Neuronal stem cell (in vitro differentiated cells): Measurements from ENCODE around the gene VPS50.
A peak's percentile ranks its signal among the peaks of the same experiment; 100 is the strongest.

Source experiments
- DNase-seq: peaks from one replicate; pipeline ENCODE4 v3.0.0-alpha.2; 2013; ENCODE audit warnings: low spot score
- H2AFZ ChIP-seq: one replicate; pipeline ENCODE4 v1.6.1; 2013; ENCODE audit warnings: mild to moderate bottlenecking, low read length, inconsistent platforms
- H2AK5ac ChIP-seq: 2 replicates; pipeline ENCODE4 v1.6.1; 2013; ENCODE audit warnings: low read depth, mild to moderate bottlenecking, inconsistent platforms, low read length, moderate library complexity, mixed read lengths
- H2BK120ac ChIP-seq: 2 replicates; pipeline ENCODE4 v1.6.1; 2013; ENCODE audit warnings: low read depth, mild to moderate bottlenecking, inconsistent platforms, low read length, moderate library complexity, mixed read lengths
- H2BK12ac ChIP-seq: one replicate; pipeline ENCODE4 v1.6.1; 2013; ENCODE audit warnings: low read length, inconsistent platforms
- H2BK15ac ChIP-seq: 2 replicates; pipeline ENCODE4 v1.6.1; 2013; ENCODE audit warnings: mild to moderate bottlenecking, low read length, inconsistent platforms, mixed read lengths
- H2BK5ac ChIP-seq: one replicate; pipeline ENCODE4 v1.6.1; 2013; ENCODE audit warnings: inconsistent platforms, mild to moderate bottlenecking, low read length, moderate library complexity
- H3K14ac ChIP-seq: one replicate; pipeline ENCODE4 v1.6.1; 2013; ENCODE audit warnings: low read length, inconsistent platforms
- H3K18ac ChIP-seq: 2 replicates; pipeline ENCODE4 v1.6.1; 2013; ENCODE audit warnings: low read length, inconsistent platforms
- H3K23ac ChIP-seq: 2 replicates; pipeline ENCODE4 v1.6.1; 2013; ENCODE audit warnings: low read depth, mild to moderate bottlenecking, mixed read lengths, low read length, inconsistent platforms; ENCODE audit not compliant: poor library complexity
- H3K27ac ChIP-seq: replicated peaks from 3 replicates; pipeline ENCODE4 v1.5.1; 2013; ENCODE audit warnings: low read length, inconsistent platforms
- H3K27me3 ChIP-seq, 3 experiments: 2 replicates each; pipeline ENCODE4 v1.6.1; 2013; ENCODE audit warnings: low read length in 3 of 3, mild to moderate bottlenecking in 2 of 3, inconsistent platforms in 1 of 3, low read depth in 1 of 3, mixed read lengths in 1 of 3, moderate library complexity in 1 of 3; ENCODE audit not compliant: control insufficient read depth in 3 of 3, insufficient read depth in 3 of 3
- H3K36me3 ChIP-seq, 2 donors: replicated peaks in 1 of 2; 2 replicates each; pipeline ENCODE4 v1.6.1; 2013; ENCODE audit warnings: low read length in 2 of 2; ENCODE audit not compliant: control insufficient read depth in 2 of 2, insufficient read depth in 2 of 2
- H3K4ac ChIP-seq: 2 replicates; pipeline ENCODE4 v1.6.1; 2013; ENCODE audit warnings: inconsistent platforms, mild to moderate bottlenecking, low read length, moderate library complexity
- H3K4me1 ChIP-seq, 2 donors: 1 replicate in 1 of 2; 2 replicates in 1 of 2; pipeline ENCODE4 v1.6.1; 2013; ENCODE audit warnings: low read length in 2 of 2, low read depth in 1 of 2; ENCODE audit not compliant: control insufficient read depth in 2 of 2, insufficient read depth in 1 of 2
- H3K4me2 ChIP-seq: one replicate; pipeline ENCODE4 v1.6.1; 2013; ENCODE audit warnings: mild to moderate bottlenecking, low read length, inconsistent platforms; ENCODE audit not compliant: insufficient read depth, poor library complexity, severe bottlenecking
- H3K4me3 ChIP-seq, 2 donors: 2 replicates each; pipeline ENCODE4 v1.5.1; 2013; ENCODE audit warnings: low read length in 2 of 2, mild to moderate bottlenecking in 2 of 2, inconsistent platforms in 1 of 2, moderate library complexity in 1 of 2
- H3K79me1 ChIP-seq: one replicate; pipeline ENCODE4 v1.6.1; 2013; ENCODE audit warnings: low read depth, mild to moderate bottlenecking, inconsistent platforms, low read length, moderate library complexity
- H3K9ac ChIP-seq: one replicate; pipeline ENCODE4 v1.6.1; 2013; ENCODE audit warnings: mild to moderate bottlenecking, low read depth, low read length, inconsistent platforms; ENCODE audit not compliant: poor library complexity
- H3K9me3 ChIP-seq, 2 donors: replicated peaks in 1 of 2; 2 replicates each; pipeline versions ENCODE3 to v1.6.1; 2013; ENCODE audit warnings: low read length in 2 of 2, mild to moderate bottlenecking in 2 of 2, inconsistent platforms in 1 of 2, low read depth in 1 of 2, mixed read lengths in 1 of 2, moderate library complexity in 1 of 2; ENCODE audit not compliant: control insufficient read depth in 2 of 2, insufficient read depth in 1 of 2
- H4K8ac ChIP-seq: one replicate; pipeline ENCODE4 v1.6.1; 2013; ENCODE audit warnings: low read depth, mild to moderate bottlenecking, inconsistent platforms, low read length, moderate library complexity
- H4K91ac ChIP-seq: one replicate; pipeline ENCODE4 v1.6.1; 2013; ENCODE audit warnings: low read length, low read depth, mild to moderate bottlenecking, inconsistent platforms; ENCODE audit not compliant: poor library complexity
- WGBS, 2 donors: extraction: QIAGEN DNeasy Blood & Tissue Kit; methylation state at CpG; one replicate each; pipeline ENCODE4 v1.1.7; 2013; ENCODE audit warnings: missing lambda C conversion rate in 2 of 2, mixed read lengths in 1 of 2; ENCODE audit not compliant: insufficient read length in 2 of 2, insufficient replicate concordance in 1 of 2; ENCODE audit errors: extremely low coverage in 2 of 2; 5-methylcytosine and 5-hydroxymethylcytosine counted together

VPS50 gene

DNA sequence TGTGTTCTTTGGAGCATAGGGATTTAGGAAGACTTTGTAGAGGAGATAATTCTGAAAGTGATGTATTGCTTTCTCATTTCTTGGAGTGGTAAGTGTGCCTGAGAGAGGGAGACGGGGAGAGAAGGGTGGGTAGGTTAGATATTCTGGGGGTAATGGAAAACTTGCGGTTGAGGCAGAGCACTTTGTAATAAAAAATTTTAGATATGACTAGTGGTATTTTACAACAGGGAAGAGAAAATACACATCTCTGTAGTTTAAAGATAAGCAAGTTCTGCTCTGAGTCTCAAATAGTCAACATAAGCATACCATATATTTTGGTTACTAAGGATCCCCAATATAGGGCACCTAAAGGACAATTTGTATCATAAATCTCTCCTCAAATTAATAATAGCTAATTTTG, 6.6 kb downstream of the VPS50 start:
- no peak overlapping the region for H3K4me2 ChIP-seq
- no peaks in the 10 kb centered on the region for H3K79me1 ChIP-seq

GRCh38 chr7:93239824-93240223, 7.7 kb downstream of the VPS50 start:
- Histone ChIP-seq H3K79me1 (no peaks in the 10 kb centered on the region), H2BK12ac (no peak overlapping the region), H3K4me1 (no peaks in the 10 kb centered on the region), H4K91ac (no peak overlapping the region), H4K8ac (no peak overlapping the region), H3K27me3 (no peaks in the 10 kb centered on the region), H2AFZ (no peak overlapping the region), H3K4ac (no peak overlapping the region), H2BK120ac (no peak overlapping the region), H3K4me3 (no peak overlapping the region), H3K18ac (no peak overlapping the region), H2AK5ac (no peak overlapping the region), H3K36me3 (no peaks in the 10 kb centered on the region), H3K4me2 (no peak overlapping the region), H3K23ac (no peak overlapping the region), H3K9me3 (no peaks in the 10 kb centered on the region), H2BK5ac (no peak overlapping the region), H3K9ac (no peak overlapping the region), H3K27ac (no peak overlapping the region), H2BK15ac (no peak overlapping the region), H3K14ac (no peak overlapping the region)
- DNase-seq: no peak
- no CpG with 5 or more reads among the region's 4 CpGs for WGBS, 2 donors

More for the DNA sequence above, 6.6 kb downstream of the VPS50 start:
- Histone ChIP-seq H3K4me3 (no peak overlapping the region), H3K27me3 (no peaks in the 10 kb centered on the region), H3K18ac (no peak overlapping the region), H4K91ac (no peak overlapping the region), H3K4ac (no peak overlapping the region), H2AK5ac (no peak overlapping the region), H2BK12ac (no peak overlapping the region), H2BK5ac (no peak overlapping the region), H3K4me1 (no peaks in the 10 kb centered on the region), H3K9me3 (no peaks in the 10 kb centered on the region), H3K23ac (no peak overlapping the region), H4K8ac (no peak overlapping the region), H2AFZ (no peak overlapping the region), H2BK15ac (no peak overlapping the region), H3K9ac (no peak overlapping the region), H2BK120ac (no peak overlapping the region), H3K14ac (no peak overlapping the region), H3K36me3 (no peaks in the 10 kb centered on the region), H3K27ac (no peak overlapping the region)
- 100% methylated on average over 1 of the region's 2 CpGs; no CpG with 5 or more reads in 1 of the 2 donors for WGBS, 2 donors
- DNase-seq: no peak

DNA sequence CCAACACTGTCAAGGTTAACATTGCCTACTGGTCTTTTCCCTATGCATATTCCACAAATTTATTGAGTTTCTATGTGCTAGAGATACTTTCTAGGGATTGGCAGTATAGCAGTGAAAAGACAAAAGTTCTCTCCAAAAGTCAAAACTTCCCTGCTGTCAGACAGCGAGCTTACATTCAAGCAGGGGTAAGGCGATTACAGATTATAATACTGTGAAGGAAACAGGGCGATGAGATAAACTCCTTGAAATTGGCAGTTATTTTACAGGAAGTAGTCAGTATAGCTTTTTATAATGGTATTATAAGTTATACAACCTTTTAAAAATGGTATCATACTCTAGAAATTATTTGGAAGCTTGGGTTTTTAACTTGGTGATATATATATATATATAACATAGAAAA, 9.9 kb downstream of the VPS50 start:
- no peak overlapping the region for H3K18ac ChIP-seq
- H3K4me2 ChIP-seq: no peak overlapping the region
- no peak overlapping the region for H3K9ac ChIP-seq
- DNase-seq: no peak
- H3K14ac ChIP-seq: no peak overlapping the region
- no peak overlapping the region for H2AFZ ChIP-seq
- no peak overlapping the region for H3K27ac ChIP-seq
- no peaks in the 10 kb centered on the region for H3K9me3 ChIP-seq
- no peak overlapping the region for H4K8ac ChIP-seq
- H2BK12ac ChIP-seq: no peak overlapping the region
- H3K4me3 ChIP-seq: no peak overlapping the region
- H3K4ac ChIP-seq: no peak overlapping the region
- no peak overlapping the region for H2BK120ac ChIP-seq
- H3K27me3 ChIP-seq: no peaks in the 10 kb centered on the region
- no peaks in the 10 kb centered on the region for H3K4me1 ChIP-seq
- no peaks in the 10 kb centered on the region for H3K79me1 ChIP-seq
- no CpG with 5 or more reads among the region's 3 CpGs for WGBS, 2 donors
- no peak overlapping the region for H2BK5ac ChIP-seq
- no peak overlapping the region for H2BK15ac ChIP-seq
- no peak overlapping the region for H2AK5ac ChIP-seq
- H3K23ac ChIP-seq: no peak overlapping the region
- no peaks in the 10 kb centered on the region for H3K36me3 ChIP-seq
- no peak overlapping the region for H4K91ac ChIP-seq

DNA sequence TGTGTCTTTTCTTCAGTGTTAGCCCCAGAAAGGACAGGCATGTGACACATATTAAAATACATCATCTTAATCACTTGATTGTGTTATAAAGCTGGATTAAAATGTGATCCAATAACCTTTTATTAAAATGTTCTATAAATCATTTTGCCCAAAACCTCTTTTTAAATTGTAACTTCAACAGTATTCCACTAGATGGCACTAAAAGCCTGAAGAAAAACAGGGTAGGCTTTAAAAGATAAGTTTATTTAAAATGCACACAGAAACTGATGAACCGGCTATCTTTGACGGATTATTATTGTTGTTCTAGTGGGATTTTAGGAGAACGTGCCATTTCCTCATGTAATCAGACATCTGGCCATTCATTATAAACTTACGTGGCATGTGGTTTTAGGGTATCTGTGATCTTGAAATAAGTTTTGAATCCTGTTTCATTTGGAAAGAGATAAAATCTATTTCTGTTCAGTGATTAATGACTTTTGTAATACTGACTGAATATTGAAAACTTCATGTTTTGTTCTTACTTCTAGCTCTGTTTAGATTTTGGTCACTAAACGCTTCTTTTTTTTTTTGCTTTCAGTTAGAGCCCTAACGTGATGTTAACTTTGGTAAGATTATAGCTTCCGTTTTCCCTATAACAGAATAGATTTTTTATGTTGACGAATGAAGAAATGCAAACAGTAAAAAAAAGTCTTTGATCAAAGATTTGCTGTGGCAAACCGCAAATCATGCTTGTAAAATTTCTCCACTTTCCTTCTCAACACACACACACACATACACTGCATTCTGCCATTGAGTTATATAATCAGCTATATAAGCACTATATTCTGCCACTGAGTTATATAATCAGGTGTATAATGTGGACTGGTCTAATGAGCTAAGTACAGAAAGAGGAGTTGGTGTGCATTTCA, 13.6 kb downstream of the VPS50 start:
- Histone ChIP-seq H2BK120ac (no peak overlapping the region), H4K91ac (no peak overlapping the region), H2BK5ac (no peak overlapping the region), H3K4me3 (no peak overlapping the region), H3K4me1 (no peaks in the 10 kb centered on the region), H3K79me1 (no peaks in the 10 kb centered on the region), H2BK12ac (no peak overlapping the region), H3K18ac (no peak overlapping the region), H2AFZ (peak overlapping the region; percentile 32), H2AK5ac (no peak overlapping the region), H3K27me3 (no peaks in the 10 kb centered on the region), H3K23ac (no peak overlapping the region), H3K14ac (no peak overlapping the region), H3K36me3 (no peaks in the 10 kb centered on the region), H2BK15ac (no peak overlapping the region), H3K9ac (no peak overlapping the region), H3K4ac (no peak overlapping the region), H4K8ac (no peak overlapping the region), H3K27ac (no peak overlapping the region), H3K4me2 (no peak overlapping the region), H3K9me3 (no peaks in the 10 kb centered on the region)
- DNase-seq: peak; percentile 29
- WGBS, 2 donors: no CpG with 5 or more reads among the region's 9 CpGs
